Activated naive CD8-positive, alpha-beta T cell treated with anti-CD3 and anti-CD28 coated beads, Interleukin-2, amount 10 ng/mL, durations not matched to agents 7 days and 5 days (primary cell): ENCODE measurements around the gene MRPL42. TPM values are rescaled to one million over a fixed set of nuclear protein-coding genes. Genes with fewer than 3 reads are reported as not detected.

ENCODE experiments used
- ATAC-seq: fragments of 150-1000 bp; cut with Tn5 transposase; one replicate; pipeline ENCODE4 v1.10.0; 2021; ENCODE audit warnings: low read depth, moderate library complexity
- POLR2A ChIA-PET: fragments of 350-600 bp; sonication (Branson Sonifier 250); formaldehyde crosslinking; loops from one replicate; lab custom pipeline; 2021; ENCODE audit warnings: antibody characterized with exemption; lab: Charles Lee
- DNase-seq: peaks from one replicate; pipeline ENCODE4 v3.0.0; 2021
- H3K27ac Mint-ChIP-seq: one replicate; pipeline ENCODE4 v1.8.0; 2022; ENCODE audit warnings: mild to moderate bottlenecking, mixed read lengths
- H3K27me3 Mint-ChIP-seq: one replicate; pipeline ENCODE4 v1.8.0; 2022; ENCODE audit warnings: mild to moderate bottlenecking, moderate library complexity, mixed read lengths
- H3K36me3 Mint-ChIP-seq: one replicate; pipeline ENCODE4 v1.8.0; 2021; ENCODE audit warnings: mild to moderate bottlenecking, mixed read lengths
- H3K4me1 Mint-ChIP-seq: one replicate; pipeline ENCODE4 v1.8.0; 2021; ENCODE audit warnings: mixed read lengths
- H3K4me3 Mint-ChIP-seq: one replicate; pipeline ENCODE4 v1.8.0; 2022; ENCODE audit warnings: mild to moderate bottlenecking, moderate library complexity, mixed read lengths
- H3K9me3 Mint-ChIP-seq: one replicate; pipeline ENCODE4 v1.8.0; 2021; ENCODE audit warnings: mixed read lengths
- total RNA-seq, 2 experiments: library from RNA; stranded (reverse); gene quantifications; one replicate each; pipeline ENCODE4 v1.2.3, GENCODE V29; 2021

MRPL42 gene
- total RNA-seq, 2 experiments from 2014 or later: 47.4 to 50.2 TPM

DNA sequence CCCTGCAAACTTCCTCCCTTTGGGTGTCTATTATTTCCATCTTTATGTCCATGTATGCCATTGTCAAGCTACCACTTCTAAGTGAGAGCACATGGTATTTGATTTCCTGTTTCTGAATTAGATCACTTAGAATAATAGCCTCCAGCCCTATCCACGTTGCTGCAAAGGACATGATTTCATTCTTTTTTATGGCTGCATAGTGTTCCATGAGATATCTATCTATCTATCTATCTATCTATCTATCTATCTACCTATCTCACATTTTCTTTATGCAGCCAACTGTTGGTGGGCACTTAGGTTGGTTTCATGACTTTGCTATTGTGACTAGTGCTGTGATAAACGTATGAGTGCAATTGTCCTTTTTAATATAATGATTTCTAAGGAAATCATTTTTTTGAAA, 11.2 kb upstream of the MRPL42 start:
- no peak overlapping the region for H3K27ac Mint-ChIP-seq
- H3K9me3 Mint-ChIP-seq: no peaks in the 10 kb centered on the region
- DNase-seq: no peak
- H3K36me3 Mint-ChIP-seq: no peaks in the 10 kb centered on the region
- ATAC-seq: no peak
- no peak overlapping the region for H3K4me3 Mint-ChIP-seq
- POLR2A ChIA-PET: no interaction called here
- H3K27me3 Mint-ChIP-seq: peaks cover 11% of the 10 kb centered on the region
- H3K4me1 Mint-ChIP-seq: no peaks in the 10 kb centered on the region

- DNase-seq (no peak), ATAC-seq (no peak)
- Mint-ChIP-seq H3K9me3 (no peaks in the 10 kb centered on the region), H3K27me3 (peaks cover 11% of the 10 kb centered on the region), H3K4me1 (no peaks in the 10 kb centered on the region), H3K4me3 (no peak overlapping the region), H3K27ac (no peak overlapping the region), H3K36me3 (no peaks in the 10 kb centered on the region)
- POLR2A ChIA-PET: no interaction called here
These were observed 8.2 kb upstream of the MRPL42 start for GRCh38 chr12:93459097-93459496.

GRCh38 chr12:93460003-93460402, 7.3 kb upstream of the MRPL42 start:
- POLR2A ChIA-PET: no interaction called here
- DNase-seq (no peak), ATAC-seq (no peak)
- H3K4me3 Mint-ChIP-seq: no peak overlapping the region
- H3K27ac Mint-ChIP-seq: no peak overlapping the region
- H3K27me3 Mint-ChIP-seq: peaks cover 8% of the 10 kb centered on the region
- no peaks in the 10 kb centered on the region for H3K9me3 Mint-ChIP-seq
- no peaks in the 10 kb centered on the region for H3K36me3 Mint-ChIP-seq
- H3K4me1 Mint-ChIP-seq: peaks cover 3% of the 10 kb centered on the region

- no peak overlapping the region for H3K4me3 Mint-ChIP-seq
- no peak overlapping the region for H3K27ac Mint-ChIP-seq
- POLR2A ChIA-PET: no interaction called here
- H3K27me3 Mint-ChIP-seq: peaks cover 5% of the 10 kb centered on the region
- ATAC-seq (no peak), DNase-seq (no peak)
- H3K36me3 Mint-ChIP-seq: no peaks in the 10 kb centered on the region
- H3K4me1 Mint-ChIP-seq: peaks cover 5% of the 10 kb centered on the region
- H3K9me3 Mint-ChIP-seq: no peaks in the 10 kb centered on the region
These were observed 6.4 kb upstream of the MRPL42 start for GRCh38 chr12:93460902-93461301.

DNA sequence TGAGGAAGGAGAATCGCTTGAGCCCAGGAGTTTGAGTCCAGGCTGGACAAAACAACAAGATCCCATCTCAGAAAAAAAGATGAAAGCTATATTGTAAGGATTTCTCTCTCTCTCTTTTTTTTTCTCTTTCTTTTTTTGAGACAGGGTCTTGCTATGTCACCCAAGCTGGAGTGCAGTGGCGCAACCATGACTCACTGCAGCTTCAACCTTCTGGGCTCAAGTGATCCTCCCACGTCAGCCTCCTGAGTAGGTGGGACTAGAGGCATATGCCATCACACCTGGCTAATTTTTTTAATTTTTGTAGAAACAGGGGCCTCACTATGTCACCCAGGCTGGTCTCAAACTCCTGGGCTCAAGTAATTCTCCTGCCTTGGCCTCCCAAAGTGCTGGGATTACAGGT, 5.8 kb upstream of the MRPL42 start:
- no peak for ATAC-seq
- POLR2A ChIA-PET: no interaction called here
- Mint-ChIP-seq H3K27ac (no peak overlapping the region), H3K4me1 (peaks cover 5% of the 10 kb centered on the region), H3K36me3 (no peaks in the 10 kb centered on the region), H3K27me3 (peaks cover 3% of the 10 kb centered on the region), H3K4me3 (no peak overlapping the region), H3K9me3 (no peaks in the 10 kb centered on the region)
- no peak for DNase-seq

DNA sequence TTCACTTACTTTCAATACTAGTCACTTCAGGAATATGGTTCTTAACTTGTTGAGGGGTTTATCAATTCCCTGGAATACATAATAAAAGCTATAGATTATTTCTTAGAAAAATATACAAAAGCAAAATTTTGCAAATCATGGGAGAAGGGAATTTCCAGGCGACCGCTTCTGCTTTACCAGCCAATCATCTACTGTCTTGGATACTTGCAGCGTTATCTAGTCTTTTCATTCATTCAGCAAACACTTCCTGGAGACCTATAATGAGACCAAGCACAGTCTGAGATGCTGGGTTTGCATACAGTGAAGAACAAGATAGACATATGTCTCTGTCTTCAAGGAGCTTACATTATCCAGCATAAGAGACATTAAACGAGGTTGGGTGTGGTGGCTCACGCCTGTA, 1.5 kb upstream of the MRPL42 start:
- Mint-ChIP-seq H3K4me1 (peaks cover 28% of the 10 kb centered on the region), H3K4me3 (peak overlapping the region; percentile 13), H3K9me3 (no peaks in the 10 kb centered on the region), H3K36me3 (peaks cover 15% of the 10 kb centered on the region), H3K27me3 (peaks cover 3% of the 10 kb centered on the region), H3K27ac (no peak overlapping the region)
- ATAC-seq (no peak), DNase-seq (no peak)
- POLR2A ChIA-PET: no interaction called here

DNA sequence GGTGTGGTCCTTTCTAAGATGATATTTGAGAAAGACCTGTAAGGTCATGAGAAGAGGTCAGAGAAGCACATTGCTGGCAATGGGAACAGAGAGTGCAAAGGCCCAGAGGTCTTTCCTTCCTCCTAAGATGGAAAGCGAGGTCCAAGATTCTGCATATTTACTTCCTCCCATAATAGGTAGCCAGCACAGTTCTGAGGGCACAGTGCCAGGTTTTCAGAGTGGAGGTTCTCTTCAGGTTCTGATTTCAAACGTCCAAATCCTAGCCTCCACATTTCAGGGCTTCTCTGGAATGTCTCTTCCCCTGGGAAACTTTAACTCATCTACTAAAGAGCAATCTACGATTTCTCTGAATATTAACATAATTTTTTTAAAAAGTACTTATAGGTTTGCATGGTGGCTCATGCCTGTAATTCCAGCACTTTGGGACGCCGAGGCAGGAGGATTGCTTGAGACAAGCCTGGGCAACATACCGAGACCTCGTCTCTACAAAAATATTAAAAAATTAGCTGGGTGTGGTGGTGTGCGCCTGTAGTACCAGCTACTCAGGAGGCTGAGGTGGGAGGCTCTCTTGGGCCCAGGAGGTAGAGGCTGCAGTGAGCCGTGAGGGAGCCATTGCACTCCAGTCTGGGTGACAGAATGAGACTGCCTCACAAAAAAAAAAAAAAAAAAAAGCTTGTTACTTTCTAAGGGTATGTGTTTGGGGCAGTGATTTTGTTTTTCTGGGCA, 526 bp upstream of the MRPL42 start:
- Mint-ChIP-seq H3K27ac (peak overlapping the region; percentile 93), H3K9me3 (no peaks in the 10 kb centered on the region), H3K27me3 (no peaks in the 10 kb centered on the region), H3K4me3 (peak overlapping the region; percentile 93), H3K36me3 (peaks cover 15% of the 10 kb centered on the region), H3K4me1 (peaks cover 28% of the 10 kb centered on the region)
- ATAC-seq (no peak), DNase-seq (no peak)
- POLR2A ChIA-PET: interaction anchor here (0.6 to 1.9 kb wide), 7 partner anchors 20 to 540 kb away, joined by 3 to 10 read pairs (median 3); partner anchors contain the start of gene UBE2N

DNA sequence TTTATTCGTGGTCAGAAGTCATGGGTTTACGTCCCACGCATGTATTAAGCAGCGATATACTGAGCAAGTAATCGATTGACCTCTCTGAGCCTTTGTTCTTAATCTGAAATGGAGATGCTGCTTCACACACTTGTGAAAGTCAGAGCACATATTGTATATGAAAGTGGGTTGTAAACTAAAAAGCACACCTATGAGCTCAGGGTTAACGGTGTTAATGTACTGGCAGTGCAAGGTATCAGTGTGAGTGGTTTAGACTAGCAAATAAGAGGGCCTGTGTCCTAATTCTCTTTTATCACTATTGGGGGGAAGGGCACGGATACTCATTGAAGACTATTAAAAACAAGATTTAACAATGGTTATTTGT, 676 bp downstream of the MRPL42 start:
- POLR2A ChIA-PET: interaction anchor here (0.5 to 1.9 kb wide), 5 partner anchors 21 to 85 kb away, joined by 3 to 10 read pairs (median 4); partner anchors contain the start of gene UBE2N
- DNase-seq (no peak), ATAC-seq (peak; percentile 8)
- Mint-ChIP-seq H3K4me1 (peaks cover 28% of the 10 kb centered on the region), H3K9me3 (no peaks in the 10 kb centered on the region), H3K27me3 (no peaks in the 10 kb centered on the region), H3K36me3 (peaks cover 15% of the 10 kb centered on the region), H3K27ac (peak overlapping the region; percentile 93), H3K4me3 (peak overlapping the region; percentile 93)

GRCh38 chr12:93469386-93469785, 2.1 kb downstream of the MRPL42 start:
- Mint-ChIP-seq H3K36me3 (peaks cover 18% of the 10 kb centered on the region), H3K4me1 (peaks cover 28% of the 10 kb centered on the region), H3K27me3 (no peaks in the 10 kb centered on the region), H3K9me3 (no peaks in the 10 kb centered on the region), H3K4me3 (peak overlapping the region; percentile 20), H3K27ac (no peak overlapping the region)
- DNase-seq: no peak
- ATAC-seq: no peak
- POLR2A ChIA-PET: no interaction called here

DNA sequence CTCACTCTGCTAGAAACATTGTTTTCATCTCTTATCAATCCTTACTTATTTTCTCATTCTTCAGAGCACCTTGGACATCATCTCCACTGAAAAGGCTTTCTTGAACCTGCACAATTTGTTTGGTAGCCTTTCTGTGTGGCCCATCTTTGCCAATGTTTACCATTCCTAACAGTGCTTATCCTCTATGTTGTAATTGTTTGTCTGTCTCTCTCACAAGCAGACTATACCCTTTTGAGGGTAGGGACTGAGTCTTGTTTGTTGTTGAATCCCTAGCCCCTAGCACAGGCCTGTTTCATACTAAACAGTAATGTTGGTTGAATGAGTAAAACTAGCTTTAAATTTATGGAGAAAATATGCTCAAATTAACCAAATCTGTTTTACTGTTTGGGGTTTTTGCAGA, 9.2 kb downstream of the MRPL42 start:
- ATAC-seq: no peak
- H3K36me3 Mint-ChIP-seq: peaks cover 11% of the 10 kb centered on the region
- no peak overlapping the region for H3K27ac Mint-ChIP-seq
- POLR2A ChIA-PET: no interaction called here
- no peaks in the 10 kb centered on the region for H3K9me3 Mint-ChIP-seq
- peaks cover 1% of the 10 kb centered on the region for H3K4me1 Mint-ChIP-seq
- no peak for DNase-seq
- no peaks in the 10 kb centered on the region for H3K27me3 Mint-ChIP-seq
- H3K4me3 Mint-ChIP-seq: no peak overlapping the region

- Mint-ChIP-seq H3K4me3 (no peak overlapping the region), H3K36me3 (peaks cover 12% of the 10 kb centered on the region), H3K27ac (no peak overlapping the region), H3K4me1 (no peaks in the 10 kb centered on the region), H3K9me3 (no peaks in the 10 kb centered on the region), H3K27me3 (no peaks in the 10 kb centered on the region)
- no peak for DNase-seq
- ATAC-seq: no peak
- POLR2A ChIA-PET: interaction anchor here (0.6 kb wide), 1 partner anchor 145 kb away, joined by 7 read pairs; no protein-coding TSS in a partner anchor
These were observed 15.4 kb downstream of the MRPL42 start for GRCh38 chr12:93482721-93483120.

DNA sequence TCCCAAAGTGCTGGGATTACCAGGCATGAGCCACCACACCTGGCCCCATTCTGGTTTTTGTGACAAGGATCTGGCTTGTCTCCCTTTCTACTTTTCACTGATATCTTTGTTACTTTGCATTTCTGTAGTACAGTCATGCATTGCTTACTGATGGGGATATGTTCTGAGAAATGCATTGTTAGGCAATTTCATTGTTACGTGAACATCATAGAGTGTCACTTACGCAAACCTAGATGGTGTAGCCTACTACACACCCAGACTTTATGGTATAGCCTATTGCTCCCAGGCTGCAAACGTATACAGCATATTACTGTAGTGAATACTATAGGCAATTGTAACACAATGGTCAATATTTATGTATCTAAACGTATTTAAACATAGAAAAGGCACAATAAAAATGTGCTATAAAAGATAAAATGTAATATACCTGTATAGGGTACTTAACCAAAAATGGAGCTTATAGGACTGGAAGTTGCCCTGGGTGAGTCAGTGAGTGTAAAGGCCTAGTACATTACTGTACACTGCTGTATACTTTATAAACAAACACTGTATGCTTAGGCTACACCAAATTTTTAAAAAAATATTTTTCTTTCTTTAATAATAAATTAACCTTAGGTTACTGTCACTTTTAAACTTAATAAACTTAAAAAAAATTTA, 16.0 kb downstream of the MRPL42 start:
- H3K36me3 Mint-ChIP-seq: peaks cover 12% of the 10 kb centered on the region
- H3K9me3 Mint-ChIP-seq: no peaks in the 10 kb centered on the region
- H3K27me3 Mint-ChIP-seq: no peaks in the 10 kb centered on the region
- POLR2A ChIA-PET: no interaction called here
- no peaks in the 10 kb centered on the region for H3K4me1 Mint-ChIP-seq
- H3K4me3 Mint-ChIP-seq: no peak overlapping the region
- no peak overlapping the region for H3K27ac Mint-ChIP-seq
- ATAC-seq (no peak), DNase-seq (no peak)

DNA sequence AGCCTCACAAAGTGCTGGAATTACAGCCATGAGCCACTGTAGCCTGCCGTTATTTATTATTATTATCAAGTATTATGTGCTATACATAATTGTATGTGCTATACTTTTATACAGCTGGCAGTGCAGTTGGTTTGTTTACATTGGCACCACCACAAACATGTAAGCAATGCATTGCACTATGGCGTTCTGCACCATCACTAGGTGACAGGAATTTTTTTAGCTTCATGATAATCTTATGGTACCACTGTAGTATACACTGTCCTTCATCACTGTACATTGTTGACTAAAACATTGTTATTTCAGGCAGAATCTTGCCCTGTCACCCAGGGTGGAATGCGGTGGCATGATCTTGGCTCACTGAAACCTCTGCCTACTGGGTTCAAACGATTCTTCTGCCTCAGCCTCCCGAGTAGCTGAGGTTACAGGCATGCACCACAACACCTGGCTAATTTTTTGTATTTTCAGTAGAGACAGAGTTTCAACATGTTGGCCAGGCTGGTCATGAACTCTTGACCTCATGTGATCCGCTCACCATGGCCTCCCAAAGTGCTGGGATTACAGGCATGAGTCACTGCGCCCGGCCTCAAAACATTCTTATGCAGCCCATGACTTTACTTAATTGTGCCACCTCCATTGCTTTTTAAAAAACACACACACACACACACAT, 17.1 kb downstream of the MRPL42 start:
- Mint-ChIP-seq H3K36me3 (peaks cover 14% of the 10 kb centered on the region), H3K9me3 (no peaks in the 10 kb centered on the region), H3K4me3 (no peak overlapping the region), H3K4me1 (no peaks in the 10 kb centered on the region), H3K27ac (no peak overlapping the region), H3K27me3 (no peaks in the 10 kb centered on the region)
- DNase-seq: no peak
- POLR2A ChIA-PET: no interaction called here
- ATAC-seq: no peak
